Common myeloid progenitor, CD34-positive (primary cell): ENCODE data around the gene PRKN.

Experiments used
- CTCF ChIA-PET: fragments of 350-600 bp; sonication (Branson Sonifier 250); formaldehyde crosslinking; loops from one replicate; lab custom pipeline; 2021; ENCODE audit warnings: antibody characterized with exemption; lab: Charles Lee
- POLR2A ChIA-PET: fragments of 350-600 bp; sonication (Branson Sonifier 250); formaldehyde crosslinking; loops from one replicate; lab custom pipeline; 2021; ENCODE audit warnings: antibody characterized with exemption; lab: Charles Lee
- DNase-seq, 3 donors: peaks; one replicate each; pipeline versions ENCODE4 v3.0.0 to v3.0.0-alpha.2; 2013
- H3K27ac ChIP-seq, 2 experiments: 1 replicate in 1 of 2; 2 replicates in 1 of 2; pipeline ENCODE4 v1.7.0; 2013; ENCODE audit warnings: inconsistent platforms in 2 of 2, low read length in 2 of 2, mild to moderate bottlenecking in 2 of 2, low read depth in 1 of 2, moderate library complexity in 1 of 2; ENCODE audit not compliant: severe bottlenecking in 2 of 2, insufficient read depth in 1 of 2, poor library complexity in 1 of 2
- H3K27me3 ChIP-seq, 5 experiments: replicated peaks in 2 of 5; 1 replicate in 3 of 5; 2 replicates in 2 of 5; pipeline versions ENCODE4 v1.6.1 to v1.7.0; 2013; ENCODE audit warnings: low read length in 4 of 5, mild to moderate bottlenecking in 2 of 5, moderate library complexity in 2 of 5, inconsistent platforms in 1 of 5; ENCODE audit not compliant: insufficient read depth in 5 of 5, control insufficient read depth in 4 of 5
- H3K36me3 ChIP-seq, 4 experiments: 1 replicate in 2 of 4; 2 replicates in 2 of 4; pipeline versions ENCODE4 v1.6.1 to v1.7.0; 2013; ENCODE audit warnings: low read length in 3 of 4, control low read depth in 1 of 4, mild to moderate bottlenecking in 1 of 4; ENCODE audit not compliant: control insufficient read depth in 4 of 4, insufficient read depth in 4 of 4
- H3K4me1 ChIP-seq, 4 experiments: 1 replicate in 3 of 4; 2 replicates in 1 of 4; pipeline versions ENCODE4 v1.6.1 to v1.7.1; 2013; ENCODE audit warnings: low read length in 3 of 4, mild to moderate bottlenecking in 3 of 4, control low read depth in 1 of 4, inconsistent platforms in 1 of 4, moderate library complexity in 1 of 4; ENCODE audit not compliant: control insufficient read depth in 4 of 4, insufficient read depth in 4 of 4; ENCODE audit errors: control extremely low read depth in 1 of 4
- H3K4me3 ChIP-seq, 7 experiments: 1 replicate in 4 of 7; 2 replicates in 3 of 7; pipeline versions ENCODE4 v1.5.1 to v1.7.0; 2013; ENCODE audit warnings: mild to moderate bottlenecking in 7 of 7, low read length in 6 of 7, moderate library complexity in 6 of 7, inconsistent platforms in 2 of 7, low read depth in 2 of 7, control low read depth in 1 of 7; ENCODE audit not compliant: insufficient read depth in 4 of 7, control insufficient read depth in 1 of 7; ENCODE audit errors: extremely low read depth in 1 of 7
- H3K9me3 ChIP-seq, 5 experiments: 1 replicate in 4 of 5; 2 replicates in 1 of 5; pipeline versions ENCODE4 v1.6.1 to v1.7.1; 2013; ENCODE audit warnings: low read length in 4 of 5, mild to moderate bottlenecking in 2 of 5, inconsistent platforms in 1 of 5, low read depth in 1 of 5, moderate library complexity in 1 of 5; ENCODE audit not compliant: control insufficient read depth in 4 of 5, insufficient read depth in 2 of 5; ENCODE audit errors: control extremely low read depth in 1 of 5
- WGBS: methylation state at CpG from one replicate; pipeline ENCODE4 v1.1.5; 2013; ENCODE audit not compliant: insufficient coverage; 5-methylcytosine and 5-hydroxymethylcytosine counted together

The PRKN gene

GRCh38 chr6:162258647-162259046 is 468.9 kb downstream of the PRKN start:
- WGBS: over 99% methylated on average over 7 of the region's 7 CpGs

DNA sequence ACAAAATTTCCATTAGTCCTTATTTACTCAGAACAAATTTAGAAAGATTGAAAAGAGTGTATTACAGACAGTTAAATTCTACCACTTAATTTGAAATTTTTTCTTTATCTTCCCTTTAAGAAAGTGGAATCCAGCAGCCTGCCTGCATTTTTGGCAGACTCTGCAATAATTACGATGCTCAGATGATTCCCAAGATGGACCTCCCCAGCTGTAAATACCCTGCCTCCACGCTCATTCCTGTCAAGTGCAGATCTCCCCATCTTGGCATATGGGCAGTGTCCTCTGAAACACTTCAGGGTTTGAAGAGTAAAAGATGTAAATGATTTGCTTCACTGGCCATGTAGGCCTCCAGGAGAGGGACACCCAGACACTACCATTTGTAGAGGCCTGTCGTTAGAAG is 471.2 kb downstream of the PRKN start:
- no peaks in the 10 kb centered on the region for H3K4me1 ChIP-seq
- H3K9me3 ChIP-seq: peaks cover 0 to 2% (median 0%) of the 10 kb centered on the region in 5 experiments
- ChIA-PET CTCF (no interaction called here), POLR2A (no interaction called here)
- WGBS: 100% methylated on average over 1 of the region's 3 CpGs
- no peaks in the 10 kb centered on the region for H3K27me3 ChIP-seq
- no peaks in the 10 kb centered on the region for H3K36me3 ChIP-seq
- H3K27ac ChIP-seq: no peak overlapping the region
- DNase-seq: no peak
- peak overlapping the region in 1 of 7 experiments; percentile 14 for H3K4me3 ChIP-seq

More at GRCh38 chr6:162258647-162259046, 468.9 kb downstream of the PRKN start:
- POLR2A ChIA-PET: no interaction called here
- Histone ChIP-seq H3K4me3 (no peak overlapping the region), H3K4me1 (no peaks in the 10 kb centered on the region), H3K27ac (no peak overlapping the region), H3K27me3 (no peaks in the 10 kb centered on the region), H3K9me3 (peaks cover 0 to 2% (median 0%) of the 10 kb centered on the region in 5 experiments), H3K36me3 (no peaks in the 10 kb centered on the region)
- CTCF ChIA-PET: no interaction called here
- DNase-seq: no peak

DNA sequence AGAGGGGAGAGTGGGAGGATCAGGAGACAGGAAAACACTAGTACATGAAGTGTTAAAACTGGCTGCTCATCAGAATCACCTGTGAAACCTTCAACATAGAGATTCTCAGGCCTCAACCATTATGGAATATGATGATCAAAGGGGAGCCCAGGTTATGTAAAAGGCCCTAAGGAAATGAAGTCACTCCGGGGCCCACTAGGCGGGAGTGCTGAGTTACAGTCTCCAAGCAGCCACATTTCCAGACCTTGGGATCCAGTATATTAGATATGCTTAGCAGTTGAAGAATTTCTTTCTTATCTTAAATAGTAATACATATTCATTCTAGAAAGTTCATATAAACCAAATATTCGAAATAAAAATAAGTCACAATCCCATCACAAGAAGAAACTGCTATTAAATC is 476.3 kb downstream of the PRKN start:
- ChIA-PET CTCF (no interaction called here), POLR2A (no interaction called here)
- Histone ChIP-seq H3K9me3 (no peaks in the 10 kb centered on the region), H3K27ac (no peak overlapping the region), H3K4me3 (no peak overlapping the region), H3K4me1 (no peaks in the 10 kb centered on the region), H3K27me3 (no peaks in the 10 kb centered on the region), H3K36me3 (no peaks in the 10 kb centered on the region)
- WGBS: no CpG with 5 or more reads among the region's 3 CpGs
- no peak for DNase-seq

DNA sequence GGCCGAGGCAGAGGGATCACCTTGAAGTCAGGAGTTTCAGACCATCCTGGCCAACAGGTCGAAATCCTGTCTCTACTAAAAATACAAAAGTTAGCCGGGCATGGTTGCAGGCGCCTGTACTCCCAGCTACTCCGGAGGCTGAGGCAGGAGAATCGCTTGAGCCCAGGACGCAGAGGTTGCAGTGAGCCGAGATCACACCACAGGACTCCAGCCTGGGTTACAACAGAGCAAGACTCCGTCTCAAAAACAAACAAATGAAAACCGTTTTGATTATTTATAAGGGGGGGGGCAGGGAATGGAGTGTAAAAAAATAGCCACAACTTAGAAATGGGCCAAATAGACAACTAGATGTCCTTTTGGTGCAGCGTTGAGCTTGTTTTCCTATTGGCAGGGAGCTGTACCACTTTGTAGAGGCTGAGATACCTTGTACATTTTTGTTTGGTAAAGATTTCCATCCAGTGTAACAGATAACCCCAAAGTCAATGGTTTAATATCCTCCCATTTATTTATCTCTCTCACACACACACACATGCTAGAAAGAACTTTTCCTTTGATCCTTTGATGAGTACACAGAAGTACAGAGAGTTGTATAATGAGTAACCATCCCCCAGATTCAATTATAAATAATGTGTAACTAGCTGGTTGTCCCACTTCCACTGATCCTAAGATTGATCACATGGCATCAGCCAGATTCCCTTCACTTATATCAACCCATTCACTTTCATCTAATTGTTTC is 477.5 kb downstream of the PRKN start:
- Histone ChIP-seq H3K9me3 (no peaks in the 10 kb centered on the region), H3K4me3 (no peak overlapping the region), H3K4me1 (no peaks in the 10 kb centered on the region), H3K27me3 (no peaks in the 10 kb centered on the region), H3K36me3 (no peaks in the 10 kb centered on the region), H3K27ac (no peak overlapping the region)
- ChIA-PET POLR2A (no interaction called here), CTCF (no interaction called here)
- WGBS: 95% methylated on average over 11 of the region's 11 CpGs
- no peak for DNase-seq

DNA sequence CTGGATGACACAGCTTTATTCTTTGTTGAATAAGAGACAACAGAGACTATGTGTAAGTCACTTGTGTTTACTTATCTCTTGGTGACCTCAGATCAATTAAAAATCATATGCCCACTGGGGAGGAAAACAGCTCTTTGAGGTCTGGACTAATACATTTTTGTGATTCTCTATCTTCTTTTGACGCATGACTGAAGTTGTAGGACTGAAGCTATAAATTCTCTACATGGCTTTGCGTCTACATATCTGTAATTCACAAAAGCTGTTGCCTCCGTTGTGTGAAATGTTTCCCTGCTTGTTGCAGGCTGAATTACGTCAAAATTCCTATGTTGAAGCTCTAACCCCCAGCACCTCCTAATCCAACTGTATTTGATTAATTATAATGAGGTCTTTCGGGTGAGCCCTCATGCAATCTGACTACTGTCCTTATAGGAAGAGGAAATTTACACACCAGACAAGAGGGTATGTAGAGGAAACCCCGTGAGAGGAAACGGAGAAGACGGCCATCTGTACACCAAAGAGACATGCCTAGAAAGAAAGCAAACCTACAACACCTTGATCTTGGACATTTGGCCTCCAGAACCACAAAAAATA is 481.6 kb downstream of the PRKN start:
- Histone ChIP-seq H3K4me1 (no peaks in the 10 kb centered on the region), H3K4me3 (no peak overlapping the region), H3K27ac (no peak overlapping the region), H3K27me3 (no peaks in the 10 kb centered on the region), H3K36me3 (no peaks in the 10 kb centered on the region), H3K9me3 (no peaks in the 10 kb centered on the region)
- DNase-seq: no peak
- WGBS: 95% methylated on average over 4 of the region's 8 CpGs
- POLR2A ChIA-PET: no interaction called here
- CTCF ChIA-PET: interaction anchor here (0.6 kb wide), 1 partner anchor 371 kb away, joined by 3 read pairs; no protein-coding TSS in a partner anchor

DNA sequence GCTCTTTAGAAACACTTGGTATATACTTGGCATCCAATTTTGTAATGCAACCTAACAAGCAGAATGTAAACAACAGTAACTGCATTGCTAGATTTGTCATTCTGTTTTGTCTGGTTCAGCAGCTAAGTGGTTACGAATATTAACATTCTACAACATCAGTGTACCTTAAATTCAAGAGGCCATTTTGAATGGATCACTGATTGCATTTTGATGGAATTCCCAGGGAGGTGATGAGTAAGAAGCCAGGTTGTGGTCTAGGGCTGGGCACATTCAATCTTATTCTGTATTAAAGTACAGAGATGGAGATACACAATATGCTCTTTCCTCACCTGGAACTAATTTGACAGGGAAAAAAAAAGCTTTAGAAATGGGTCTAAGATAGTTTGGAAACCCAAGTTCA is 483.5 kb downstream of the PRKN start:
- H3K4me1 ChIP-seq: no peaks in the 10 kb centered on the region
- ChIA-PET POLR2A (no interaction called here), CTCF (interaction anchor here (1.2 kb wide), 1 partner anchor 495 kb away, joined by 3 read pairs; no protein-coding TSS in a partner anchor)
- no peak overlapping the region for H3K27ac ChIP-seq
- WGBS: 100% methylated on average over 1 of the region's 1 CpG
- no peaks in the 10 kb centered on the region for H3K27me3 ChIP-seq
- no peaks in the 10 kb centered on the region for H3K36me3 ChIP-seq
- H3K4me3 ChIP-seq: no peak overlapping the region
- no peaks in the 10 kb centered on the region for H3K9me3 ChIP-seq
- no peak for DNase-seq

DNA sequence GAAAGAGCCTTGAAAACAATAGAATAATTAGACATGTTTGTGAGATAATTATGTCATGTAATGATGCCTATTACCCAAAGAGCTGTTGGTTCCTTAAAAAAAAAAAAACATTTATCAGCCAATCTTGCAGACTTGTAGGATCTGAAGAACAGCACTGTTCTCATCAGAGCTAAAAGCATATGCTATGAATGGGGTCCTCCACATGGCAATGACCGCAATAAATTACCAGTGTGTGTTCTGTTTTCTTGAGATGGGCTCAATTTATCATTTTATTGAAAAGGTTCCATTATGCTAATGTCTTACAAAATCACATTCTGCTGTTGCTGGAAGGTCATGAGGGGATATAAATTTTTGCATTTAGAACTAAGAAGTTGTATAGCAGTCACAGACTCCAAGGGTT is 484.7 kb downstream of the PRKN start:
- POLR2A ChIA-PET: interaction anchor here (0.6 kb wide), 1 partner anchor 8 kb away, joined by 3 read pairs; no protein-coding TSS in a partner anchor
- no peaks in the 10 kb centered on the region for H3K27me3 ChIP-seq
- H3K4me3 ChIP-seq: no peak overlapping the region
- H3K36me3 ChIP-seq: no peaks in the 10 kb centered on the region
- H3K9me3 ChIP-seq: no peaks in the 10 kb centered on the region
- WGBS: no CpG with 5 or more reads among the region's 1 CpG
- CTCF ChIA-PET: no interaction called here
- no peak for DNase-seq
- no peaks in the 10 kb centered on the region for H3K4me1 ChIP-seq
- no peak overlapping the region for H3K27ac ChIP-seq
